ENCODE measurements around the gene FAM98B. TPM values are rescaled to one million over a fixed set of nuclear protein-coding genes. Genes with fewer than 3 reads are reported as not detected.

Gene FAM98B
- polyA plus RNA-seq, 12 donors, result 24.7 to 43.7 (median 38.9) TPM; not detected in 1

GRCh38 chr15:38535491-38536200 lies 81.7 kb downstream of the FAM98B start:
- no peak for DNase-seq

- DNase-seq, result no peak
These were observed 82.3 kb downstream of the FAM98B start for GRCh38 chr15:38536201-38536676.

Other genes starting within 250 kb of the FAM98B start
- 10 to 100 TPM in 11 of 12 donors, not detected in 1; 24.9 to 51.5 (median 35.6) TPM for gene SPRED1, start 201.3 kb upstream of the FAM98B start, polyA plus RNA-seq (ENCODE audit: insufficient read length in 12 of 12)
- gene RASGRP1, start 110.7 kb downstream of the FAM98B start, polyA plus RNA-seq (ENCODE audit: insufficient read length in 12 of 12), result 1 to 10 TPM in 1 of 12 donors, under 1 TPM in 9, not detected in 2; 0.22 to 2.2 (median 0.60) TPM